Nephron progenitor cell (in vitro differentiated cells): ENCODE measurements around the gene ACTR1A.

Experiments used
- DNase-seq: peaks from one replicate; pipeline ENCODE4 v3.0.0; 2021
- H3K27ac Mint-ChIP-seq: 2 replicates; pipeline ENCODE4 v1.8.0; 2021; ENCODE audit warnings: mild to moderate bottlenecking, moderate library complexity, mixed read lengths
- H3K27me3 Mint-ChIP-seq: 2 replicates; pipeline ENCODE4 v1.8.0; 2021; ENCODE audit warnings: mild to moderate bottlenecking, low read depth, mixed read lengths; ENCODE audit not compliant: poor library complexity
- H3K36me3 Mint-ChIP-seq: 2 replicates; pipeline ENCODE4 v1.8.0; 2021; ENCODE audit warnings: low read depth, mixed read lengths
- H3K4me1 Mint-ChIP-seq: 2 replicates; pipeline ENCODE4 v1.8.0; 2021; ENCODE audit warnings: mixed read lengths
- H3K4me3 Mint-ChIP-seq: 2 replicates; pipeline ENCODE4 v1.8.0; 2021; ENCODE audit warnings: mild to moderate bottlenecking, moderate library complexity, mixed read lengths
- H3K9me3 Mint-ChIP-seq: 2 replicates; pipeline ENCODE4 v1.8.0; 2021; ENCODE audit warnings: mild to moderate bottlenecking, moderate library complexity, mixed read lengths
- TF ChIP-seq, protein P1 (sequence below): fragments of 200-600 bp; sonication (generic); IDR thresholded peaks from 2 replicates; pipeline ENCODE4 v1.5.0; 2021; ENCODE audit warnings: antibody characterized with exemption

ACTR1A gene

DNA sequence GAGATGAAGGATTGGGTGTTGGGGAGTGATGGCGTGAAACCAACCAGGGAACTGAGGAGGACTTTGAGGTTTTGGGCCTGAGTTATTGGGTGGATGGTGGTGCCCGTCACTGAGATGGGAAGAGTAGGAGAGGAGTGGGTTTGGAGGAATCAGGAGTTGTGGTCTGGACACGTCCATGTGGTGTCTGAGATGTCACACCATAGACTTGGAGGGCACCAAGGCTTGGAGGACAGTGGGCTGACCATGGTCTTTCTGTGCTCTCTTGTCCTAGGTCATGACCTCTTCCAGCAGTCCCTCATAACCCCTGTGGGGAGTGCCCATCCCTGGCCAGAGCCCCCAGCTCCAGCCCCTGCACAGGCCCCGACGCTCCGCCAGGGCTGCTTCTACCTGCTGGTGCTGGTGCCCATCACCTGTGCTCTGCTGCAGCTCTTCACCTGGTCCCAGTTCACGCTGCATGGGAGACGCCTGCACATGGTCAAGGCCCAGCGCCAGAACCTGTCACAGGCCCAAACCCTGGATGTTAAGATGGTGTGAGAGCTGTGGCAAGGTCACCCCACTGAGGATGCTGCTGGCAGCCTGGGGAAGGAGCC lies 27.0 kb downstream of the ACTR1A start:
- H3K4me3 Mint-ChIP-seq = no peak overlapping the region
- TF ChIP-seq, protein P1, sequence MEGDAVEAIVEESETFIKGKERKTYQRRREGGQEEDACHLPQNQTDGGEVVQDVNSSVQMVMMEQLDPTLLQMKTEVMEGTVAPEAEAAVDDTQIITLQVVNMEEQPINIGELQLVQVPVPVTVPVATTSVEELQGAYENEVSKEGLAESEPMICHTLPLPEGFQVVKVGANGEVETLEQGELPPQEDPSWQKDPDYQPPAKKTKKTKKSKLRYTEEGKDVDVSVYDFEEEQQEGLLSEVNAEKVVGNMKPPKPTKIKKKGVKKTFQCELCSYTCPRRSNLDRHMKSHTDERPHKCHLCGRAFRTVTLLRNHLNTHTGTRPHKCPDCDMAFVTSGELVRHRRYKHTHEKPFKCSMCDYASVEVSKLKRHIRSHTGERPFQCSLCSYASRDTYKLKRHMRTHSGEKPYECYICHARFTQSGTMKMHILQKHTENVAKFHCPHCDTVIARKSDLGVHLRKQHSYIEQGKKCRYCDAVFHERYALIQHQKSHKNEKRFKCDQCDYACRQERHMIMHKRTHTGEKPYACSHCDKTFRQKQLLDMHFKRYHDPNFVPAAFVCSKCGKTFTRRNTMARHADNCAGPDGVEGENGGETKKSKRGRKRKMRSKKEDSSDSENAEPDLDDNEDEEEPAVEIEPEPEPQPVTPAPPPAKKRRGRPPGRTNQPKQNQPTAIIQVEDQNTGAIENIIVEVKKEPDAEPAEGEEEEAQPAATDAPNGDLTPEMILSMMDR = no peak
- no peak overlapping the region for H3K27ac Mint-ChIP-seq
- H3K36me3 Mint-ChIP-seq = peaks cover 5% of the 10 kb centered on the region
- H3K9me3 Mint-ChIP-seq = no peaks in the 10 kb centered on the region
- H3K4me1 Mint-ChIP-seq = no peaks in the 10 kb centered on the region
- DNase-seq = no peak
- H3K27me3 Mint-ChIP-seq = no peaks in the 10 kb centered on the region

DNA sequence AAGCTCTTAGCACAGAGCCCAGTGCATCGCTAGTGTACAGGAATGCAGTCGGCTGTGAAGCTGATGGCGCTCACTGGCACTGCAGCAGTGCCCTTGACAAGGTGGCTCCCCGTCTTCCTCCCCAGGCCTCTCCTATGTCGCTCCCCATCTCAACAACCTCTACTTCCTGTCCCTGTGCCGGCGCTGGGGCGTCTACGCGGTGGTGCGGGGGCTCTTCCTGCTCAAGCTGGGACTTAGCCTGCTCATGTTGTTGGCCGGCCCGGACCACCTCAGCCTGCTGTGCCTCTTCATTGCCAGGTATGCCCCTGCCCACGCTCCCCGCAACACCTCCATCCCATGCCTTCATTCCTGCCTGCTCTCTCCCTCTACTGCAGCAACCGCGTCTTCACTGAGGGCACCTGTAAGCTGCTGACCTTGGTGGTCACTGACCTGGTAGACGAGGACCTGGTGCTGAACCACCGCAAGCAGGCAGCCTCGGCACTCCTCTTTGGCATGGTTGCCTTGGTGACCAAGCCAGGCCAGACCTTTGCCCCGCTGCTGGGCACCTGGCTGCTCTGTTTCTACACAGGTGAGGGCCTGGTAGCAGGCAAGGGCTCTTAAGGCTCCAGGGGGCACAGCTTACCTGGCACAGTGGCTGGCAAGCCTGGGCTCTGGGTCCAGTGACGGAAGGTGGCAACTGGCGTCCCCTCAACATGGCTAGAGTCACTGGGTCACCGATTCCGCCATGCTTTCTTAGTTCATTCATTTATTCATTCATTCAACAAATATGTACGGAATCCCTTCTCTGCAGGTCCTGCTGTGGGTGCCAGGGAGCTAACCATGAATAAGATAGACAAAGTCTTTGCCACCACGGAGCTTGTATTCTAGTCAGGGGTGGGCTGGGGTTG lies 28.8 kb downstream of the ACTR1A start:
- TF ChIP-seq, protein P1 = no peak

DNA sequence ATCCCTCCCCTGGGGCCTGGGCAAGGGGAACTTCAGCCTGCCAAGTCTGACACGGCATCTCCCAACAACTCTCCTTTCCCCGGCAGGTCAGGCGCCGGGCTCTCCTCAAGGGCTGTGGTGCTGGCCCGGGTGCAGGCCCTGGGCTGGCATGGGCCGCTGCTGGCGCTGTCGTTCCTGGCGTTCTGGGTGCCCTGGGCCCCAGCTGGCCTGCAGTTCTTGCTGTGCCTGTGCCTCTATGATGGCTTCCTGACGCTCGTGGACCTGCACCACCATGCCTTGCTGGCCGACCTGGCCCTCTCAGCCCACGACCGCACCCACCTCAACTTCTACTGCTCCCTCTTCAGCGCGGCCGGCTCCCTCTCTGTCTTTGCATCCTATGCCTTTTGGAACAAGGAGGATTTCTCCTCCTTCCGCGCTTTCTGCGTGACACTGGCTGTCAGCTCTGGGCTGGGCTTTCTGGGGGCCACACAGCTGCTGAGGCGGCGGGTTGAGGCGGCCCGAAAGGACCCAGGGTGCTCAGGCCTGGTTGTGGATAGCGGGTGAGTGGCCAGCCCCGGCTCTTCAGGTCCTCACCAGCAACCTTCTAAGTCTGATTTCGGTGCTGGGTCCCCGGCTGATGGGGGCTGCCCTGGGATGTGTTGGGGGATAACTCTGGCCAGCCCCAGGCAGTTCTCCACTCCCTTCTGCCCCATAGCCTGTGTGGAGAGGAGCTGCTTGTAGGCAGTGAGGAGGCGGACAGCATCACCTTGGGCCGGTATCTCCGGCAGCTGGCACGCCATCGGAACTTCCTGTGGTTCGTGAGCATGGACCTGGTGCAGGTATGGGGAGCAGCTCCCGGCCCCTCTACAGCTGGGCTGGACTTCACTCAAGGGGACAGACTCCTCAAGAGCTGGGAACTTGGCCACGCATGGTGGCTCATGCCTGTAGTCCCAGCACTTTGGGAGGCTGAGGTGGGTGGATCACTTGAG lies 31.6 kb downstream of the ACTR1A start:
- Mint-ChIP-seq H3K27me3 (no peaks in the 10 kb centered on the region), H3K9me3 (no peaks in the 10 kb centered on the region)
- DNase-seq = no peak

More for the DNA sequence above, 28.8 kb downstream of the ACTR1A start:
- Mint-ChIP-seq H3K9me3 (no peaks in the 10 kb centered on the region), H3K4me3 (no peak overlapping the region), H3K27me3 (no peaks in the 10 kb centered on the region), H3K27ac (no peak overlapping the region), H3K36me3 (peaks cover under 1% of the 10 kb centered on the region), H3K4me1 (peaks cover 5% of the 10 kb centered on the region)
- no peak for DNase-seq

DNA sequence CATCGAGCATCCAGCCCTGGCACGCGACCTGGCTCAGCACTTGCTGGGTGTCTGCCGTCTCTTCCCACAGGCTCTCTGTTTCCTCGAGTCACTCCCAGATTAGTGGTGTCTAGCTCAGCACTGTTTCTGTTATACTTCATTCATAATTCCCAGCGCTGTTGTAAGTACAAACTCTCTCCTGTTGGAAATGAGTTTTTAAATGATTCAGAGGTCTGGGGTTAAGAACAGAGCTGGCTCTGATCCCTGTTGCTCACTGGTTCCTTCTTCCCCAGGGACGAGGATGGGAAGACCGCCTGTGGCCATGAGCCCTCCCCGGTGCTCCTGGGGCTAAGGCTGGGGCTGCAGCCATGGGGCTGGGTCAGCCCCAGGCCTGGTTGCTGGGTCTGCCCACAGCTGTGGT lies 33.8 kb downstream of the ACTR1A start:
- TF ChIP-seq, protein P1 = no peak
- no peak overlapping the region for H3K4me3 Mint-ChIP-seq
- no peaks in the 10 kb centered on the region for H3K9me3 Mint-ChIP-seq
- H3K27me3 Mint-ChIP-seq = peaks cover 8% of the 10 kb centered on the region
- peaks cover 8% of the 10 kb centered on the region for H3K4me1 Mint-ChIP-seq
- no peak overlapping the region for H3K27ac Mint-ChIP-seq
- DNase-seq = no peak
- no peaks in the 10 kb centered on the region for H3K36me3 Mint-ChIP-seq

More for the DNA sequence above, 31.6 kb downstream of the ACTR1A start:
- Mint-ChIP-seq H3K4me1 (peaks cover 5% of the 10 kb centered on the region), H3K27ac (no peak overlapping the region), H3K36me3 (no peaks in the 10 kb centered on the region), H3K4me3 (no peak overlapping the region)
- TF ChIP-seq, protein P1 = no peak

DNA sequence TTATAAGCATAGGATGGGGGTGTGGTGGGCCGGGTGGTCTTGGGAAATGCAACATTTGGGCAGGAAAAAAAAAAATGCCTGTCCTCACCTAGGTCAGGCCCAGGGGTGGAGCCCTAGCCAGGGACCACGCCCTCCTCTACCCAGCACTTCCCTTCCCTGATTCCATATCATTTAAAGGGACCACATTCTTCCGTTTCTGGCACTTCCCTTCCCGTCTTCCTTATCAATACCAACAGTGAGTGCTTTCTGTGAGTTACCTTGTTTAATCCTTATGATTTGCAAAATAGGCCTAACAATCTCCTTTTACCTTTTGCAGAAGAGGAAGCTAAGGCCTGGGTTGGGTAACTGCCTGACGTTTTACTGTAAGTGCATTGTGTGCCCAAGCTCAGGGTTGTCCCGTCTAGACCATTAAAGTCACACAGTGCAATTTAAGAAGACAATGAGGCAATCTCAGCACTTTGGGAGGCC lies 34.5 kb downstream of the ACTR1A start:
- Mint-ChIP-seq H3K27me3 (peaks cover 15% of the 10 kb centered on the region), H3K27ac (peak overlapping the region; percentile 32)

More for the DNA sequence above, 34.5 kb downstream of the ACTR1A start:
- H3K36me3 Mint-ChIP-seq = no peaks in the 10 kb centered on the region
- H3K4me1 Mint-ChIP-seq = peaks cover 14% of the 10 kb centered on the region
- TF ChIP-seq, protein P1 = no peak
- no peaks in the 10 kb centered on the region for H3K9me3 Mint-ChIP-seq
- no peak overlapping the region for H3K4me3 Mint-ChIP-seq
- DNase-seq = no peak
